Cardiac muscle cell (in vitro differentiated cells and primary cell): Measurements from ENCODE around the gene RAD1. TPM values are rescaled to one million over a fixed set of nuclear protein-coding genes. Genes with fewer than 3 reads are reported as not detected.
A peak's percentile ranks its signal among the peaks of the same experiment; 100 is the strongest.

Experiments
- DNase-seq, 2 donors: peaks; one replicate each; pipeline versions ENCODE4 v3.0.0 to v3.0.0-alpha.2; 2010 to 2017; ENCODE audit warnings: low read depth in 1 of 2, low spot score in 1 of 2
- H3K27ac ChIP-seq: fragments of 200-600 bp; sonication (generic); 2 replicates; pipeline ENCODE4 v1.5.1; 2016
- H3K27me3 ChIP-seq: fragments of 200-600 bp; sonication (generic); 2 replicates; pipeline ENCODE4 v1.6.0; 2016; ENCODE audit warnings: control low read depth
- H3K36me3 ChIP-seq: fragments of 200-600 bp; sonication (generic); 2 replicates; pipeline ENCODE4 v1.5.1; 2016; ENCODE audit warnings: control low read depth
- H3K4me1 ChIP-seq: fragments of 200-600 bp; sonication (generic); 2 replicates; pipeline ENCODE4 v1.8.1; 2017; ENCODE audit warnings: low read depth, mild to moderate bottlenecking, mixed run types
- H3K4me3 ChIP-seq: fragments of 200-600 bp; sonication (generic); 2 replicates; pipeline ENCODE4 v1.5.1; 2016; ENCODE audit warnings: mild to moderate bottlenecking
- H3K9me3 ChIP-seq: fragments of 200-600 bp; sonication (generic); 2 replicates; pipeline ENCODE4 v1.5.1; 2017; ENCODE audit warnings: low read depth, mild to moderate bottlenecking, control low read depth
- CTCF ChIP-seq: IDR thresholded peaks from 2 replicates; pipeline ENCODE4 v1.5.1; 2012; ENCODE audit warnings: low read depth, mild to moderate bottlenecking, low read length
- polyA plus RNA-seq: library from polyadenylated mRNA; unstranded; fragments of >200 nt; fragmentation: Nextera tagmentation; extraction: Ambion mirVana; gene quantifications from 2 replicates; pipeline ENCODE4 v1.2.1, GENCODE V29; 2016
- total RNA-seq: library from RNA; depleted of rRNA; stranded (reverse); fragments of >200 nt; gene quantifications from 2 replicates; pipeline ENCODE4 v1.2.3, GENCODE V29; 2016

RAD1 gene
- total and polyA plus RNA-seq, 2 experiments from 2014 or later: 14.1 to 35.1 TPM

GRCh38 chr5:34899066-34899465 is 16.2 kb downstream of the RAD1 start:
- DNase-seq: no peak
- TF ChIP-seq CTCF: no peak
- Histone ChIP-seq H3K27ac (no peak overlapping the region), H3K4me3 (no peak overlapping the region), H3K4me1 (peaks cover 4% of the 10 kb centered on the region), H3K9me3 (no peaks in the 10 kb centered on the region), H3K27me3 (no peaks in the 10 kb centered on the region), H3K36me3 (no peaks in the 10 kb centered on the region)

- TF ChIP-seq CTCF: peak; percentile 91
- no peak overlapping the region for H3K27ac ChIP-seq
- no peaks in the 10 kb centered on the region for H3K27me3 ChIP-seq
- peaks cover 4% of the 10 kb centered on the region for H3K4me1 ChIP-seq
- H3K4me3 ChIP-seq: no peak overlapping the region
- H3K9me3 ChIP-seq: no peaks in the 10 kb centered on the region
- no peaks in the 10 kb centered on the region for H3K36me3 ChIP-seq
- peak; percentile 80 to 83 for DNase-seq
Observed at GRCh38 chr5:34898258-34898895, 16.9 kb downstream of the RAD1 start.

GRCh38 chr5:34897646-34898045 is 17.7 kb downstream of the RAD1 start:
- no peak for DNase-seq
- H3K36me3 ChIP-seq: no peaks in the 10 kb centered on the region
- H3K27me3 ChIP-seq: no peaks in the 10 kb centered on the region
- H3K9me3 ChIP-seq: no peaks in the 10 kb centered on the region
- H3K27ac ChIP-seq: no peak overlapping the region
- H3K4me3 ChIP-seq: no peak overlapping the region
- TF ChIP-seq CTCF: no peak
- peaks cover 4% of the 10 kb centered on the region for H3K4me1 ChIP-seq

- no peaks in the 10 kb centered on the region for H3K27me3 ChIP-seq
- peaks cover 4% of the 10 kb centered on the region for H3K4me1 ChIP-seq
- no peak overlapping the region for H3K4me3 ChIP-seq
- peak in 1 of 2 donors; percentile 57 for DNase-seq
- no peaks in the 10 kb centered on the region for H3K36me3 ChIP-seq
- no peaks in the 10 kb centered on the region for H3K9me3 ChIP-seq
- no peak for TF ChIP-seq CTCF
- H3K27ac ChIP-seq: no peak overlapping the region
Observed at GRCh38 chr5:34895641-34896419, 19.5 kb downstream of the RAD1 start.

- H3K9me3 ChIP-seq: no peaks in the 10 kb centered on the region
- no peak overlapping the region for H3K27ac ChIP-seq
- H3K36me3 ChIP-seq: no peaks in the 10 kb centered on the region
- peaks cover 4% of the 10 kb centered on the region for H3K4me1 ChIP-seq
- H3K4me3 ChIP-seq: no peak overlapping the region
- H3K27me3 ChIP-seq: no peaks in the 10 kb centered on the region
- no peak for TF ChIP-seq CTCF
- no peak for DNase-seq
Observed at GRCh38 chr5:34894716-34895115, 20.6 kb downstream of the RAD1 start.
